ENCODE data around the gene ALKBH8. TPM values are rescaled to one million over a fixed set of nuclear protein-coding genes. Genes with fewer than 3 reads are reported as not detected.

Gene ALKBH8
- total RNA-seq, 1 donor from 2014 or later: 8.0 TPM

- DNase-seq (no peak), ATAC-seq (no peak)
- intact Hi-C loops (cut with DNase I): no loop called here
- Histone ChIP-seq H3K36me3 (no peaks in the 10 kb centered on the region), H3K27me3 (peaks cover 54% of the 10 kb centered on the region), H3K27ac (no peak overlapping the region), H3K9me3 (no peaks in the 10 kb centered on the region), H3K4me1 (peaks cover 20% of the 10 kb centered on the region), H3K4me3 (peak overlapping the region; percentile 68)
- no peak for TF ChIP-seq CTCF (IDR thresholded peaks at IDR 0.05)
Measured at GRCh38 chr11:107592231-107592590, 26.7 kb upstream of the ALKBH8 start.

- DNase-seq: peak; percentile 65
- no peaks in the 10 kb centered on the region for H3K36me3 ChIP-seq
- H3K27me3 ChIP-seq: peaks cover 54% of the 10 kb centered on the region
- intact Hi-C loops (cut with DNase I): no loop called here
- no peak for TF ChIP-seq CTCF (IDR thresholded peaks at IDR 0.05)
- H3K4me1 ChIP-seq: peaks cover 20% of the 10 kb centered on the region
- H3K27ac ChIP-seq: no peak overlapping the region
- peak; percentile 50 for ATAC-seq
- H3K9me3 ChIP-seq: no peaks in the 10 kb centered on the region
- H3K4me3 ChIP-seq: peak overlapping the region; percentile 68
Measured at GRCh38 chr11:107591378-107592230, 26.1 kb upstream of the ALKBH8 start.

GRCh38 chr11:107590460-107591377 lies 25.2 kb upstream of the ALKBH8 start, which contains the start of gene ELMOD1:
Gene ELMOD1, plus strand, starts transcription at chr11:107591147. Its CDS starts 27,043 bp downstream, at chr11:107618190.
- ATAC-seq (peak; percentile 85), DNase-seq (peak; percentile 82)
- H3K4me3 ChIP-seq: peak within 1 kb of the TSS; percentile 68
- TF ChIP-seq CTCF (IDR thresholded peaks at IDR 0.05): no peak
- H3K27ac ChIP-seq: no peak within 1 kb of the TSS
- H3K9me3 ChIP-seq: no peaks in the 10 kb centered on the region
- intact Hi-C loops (cut with DNase I): no loop called here
- H3K4me1 ChIP-seq: peaks cover 20% of the 10 kb centered on the region
- no peaks in the 10 kb centered on the region for H3K36me3 ChIP-seq
- peaks cover 54% of the 10 kb centered on the region for H3K27me3 ChIP-seq

GRCh38 chr11:107587306-107587979 lies 21.9 kb upstream of the ALKBH8 start:
- ATAC-seq: no peak
- Histone ChIP-seq H3K4me3 (no peak overlapping the region), H3K27ac (no peak overlapping the region), H3K27me3 (peaks cover 38% of the 10 kb centered on the region), H3K4me1 (peaks cover 20% of the 10 kb centered on the region), H3K36me3 (no peaks in the 10 kb centered on the region), H3K9me3 (no peaks in the 10 kb centered on the region)
- no peak for DNase-seq
- intact Hi-C loops (cut with DNase I): no loop called here
- TF ChIP-seq CTCF (IDR thresholded peaks at IDR 0.05): no peak

GRCh38 chr11:107583629-107584195 lies 18.2 kb upstream of the ALKBH8 start:
- no peak overlapping the region for H3K27ac ChIP-seq
- H3K27me3 ChIP-seq: peaks cover 14% of the 10 kb centered on the region
- no peak overlapping the region for H3K4me3 ChIP-seq
- ATAC-seq: no peak
- H3K36me3 ChIP-seq: no peaks in the 10 kb centered on the region
- no peak for TF ChIP-seq CTCF (IDR thresholded peaks at IDR 0.05)
- no peaks in the 10 kb centered on the region for H3K9me3 ChIP-seq
- no peaks in the 10 kb centered on the region for H3K4me1 ChIP-seq
- DNase-seq: no peak
- intact Hi-C loops (cut with DNase I): no loop called here

Data from upper lobe of right lung (tissue), 1 donor.